Measurements from ENCODE around the gene CWC15. TPM values are rescaled to one million over a fixed set of nuclear protein-coding genes. Genes with fewer than 3 reads are reported as not detected.
A peak's percentile ranks its signal among the peaks of the same experiment; 100 is the strongest.

CWC15 gene
- total and polyA plus RNA-seq, 2 donors (not counting 1 experiment from before 2014, with no cell fraction given) = 18.1 to 59.8 TPM

GRCh38 chr11:94924612-94925011, 48.7 kb downstream of the CWC15 start:
- no peak overlapping the region for H3K4me3 ChIP-seq (ENCODE audit: control extremely low read depth in 1 of 5, extremely low read depth in 1 of 5, insufficient read depth in 1 of 5, low read depth in 2 of 5, low read length in 4 of 5)
- peaks cover 2% of the 10 kb centered on the region for H3K27me3 Mint-ChIP-seq
- H3K4me1 ChIP-seq (ENCODE audit: control insufficient read depth in 2 of 2, insufficient read depth in 2 of 2, low read length in 2 of 2) = peaks cover 11 to 29% of the 10 kb centered on the region in 2 donors
- H3K9me3 ChIP-seq (ENCODE audit: control extremely low read depth in 1 of 3, control insufficient read depth in 2 of 3, insufficient read depth in 1 of 3, low read length in 2 of 3) = no peaks in the 10 kb centered on the region
- no peaks in the 10 kb centered on the region for H3K79me2 ChIP-seq (ENCODE audit: control insufficient read depth, insufficient read depth, low read length)
- peak overlapping the region; percentile 69 for H2AFZ ChIP-seq (ENCODE audit: insufficient read depth, low read depth, low read length, poor library complexity, severe bottlenecking)
- H3K9ac ChIP-seq (ENCODE audit: low read length) = no peak overlapping the region
- H3K4me2 ChIP-seq (replicated peaks; ENCODE audit: low read depth, low read length, poor library complexity, severe bottlenecking) = peak overlapping the region; percentile 2
- no peaks in the 10 kb centered on the region for H3K9me3 Mint-ChIP-seq (ENCODE audit: insufficient read depth)
- 7% methylated on average over 4 of the region's 5 CpGs for WGBS (ENCODE audit: insufficient coverage)
- H3K36me3 ChIP-seq (replicated peaks in 1 of 2; ENCODE audit: control extremely low read depth in 1 of 2, control insufficient read depth in 1 of 2, extremely low read depth in 1 of 2, insufficient read depth in 2 of 2, low read length in 1 of 2) = no peaks in the 10 kb centered on the region
- no peaks in the 10 kb centered on the region for H4K20me1 ChIP-seq (ENCODE audit: control insufficient read depth, insufficient read depth, low read length, poor library complexity, severe bottlenecking)
- H3K27me3 ChIP-seq (replicated peaks in 1 of 4; ENCODE audit: control extremely low read depth in 1 of 4, control insufficient read depth in 3 of 4, insufficient read depth in 4 of 4, low read length in 3 of 4) = peaks cover 0 to 3% (median 1%) of the 10 kb centered on the region in 4 experiments
- H3K4me3 Mint-ChIP-seq = peak overlapping the region; percentile 27
- CTCF ChIA-PET = no interaction called here
- DNase-seq (peak; percentile 8), ATAC-seq (ENCODE audit: low read depth) (no peak)
- H3K4me1 Mint-ChIP-seq = peaks cover 30% of the 10 kb centered on the region
- TF ChIP-seq CTCF (IDR thresholded peaks at IDR 0.05) = no peak
- TF ChIP-seq EZH2 (IDR thresholded peaks at IDR 0.05; ENCODE audit: borderline replicate concordance, insufficient read depth, low read depth, low read length, poor library complexity, severe bottlenecking) = no peak
- POLR2A ChIA-PET = no interaction called here
- no peak overlapping the region for H3K27ac ChIP-seq (ENCODE audit: low read length in 2 of 2)
- intact Hi-C loops (cut with micrococcal nuclease) = no loop called here
- no peak overlapping the region for H3K27ac Mint-ChIP-seq

GRCh38 chr11:94924171-94924572, 49.2 kb downstream of the CWC15 start:
- Histone ChIP-seq H3K79me2 (ENCODE audit: control insufficient read depth, insufficient read depth, low read length) (no peaks in the 10 kb centered on the region), H3K4me1 (ENCODE audit: control insufficient read depth in 2 of 2, insufficient read depth in 2 of 2, low read length in 2 of 2) (peaks cover 11 to 29% of the 10 kb centered on the region in 2 donors), H3K27ac (ENCODE audit: low read length in 2 of 2) (no peak overlapping the region), H2AFZ (ENCODE audit: insufficient read depth, low read depth, low read length, poor library complexity, severe bottlenecking) (peak overlapping the region; percentile 69), H3K9ac (ENCODE audit: low read length) (no peak overlapping the region), H3K27me3 (replicated peaks in 1 of 4; ENCODE audit: control extremely low read depth in 1 of 4, control insufficient read depth in 3 of 4, insufficient read depth in 4 of 4, low read length in 3 of 4) (peaks cover 0 to 3% (median 1%) of the 10 kb centered on the region in 4 experiments), H4K20me1 (ENCODE audit: control insufficient read depth, insufficient read depth, low read length, poor library complexity, severe bottlenecking) (no peaks in the 10 kb centered on the region), H3K36me3 (replicated peaks in 1 of 2; ENCODE audit: control extremely low read depth in 1 of 2, control insufficient read depth in 1 of 2, extremely low read depth in 1 of 2, insufficient read depth in 2 of 2, low read length in 1 of 2) (no peaks in the 10 kb centered on the region), H3K4me3 (ENCODE audit: control extremely low read depth in 1 of 5, extremely low read depth in 1 of 5, insufficient read depth in 1 of 5, low read depth in 2 of 5, low read length in 4 of 5) (no peak overlapping the region), H3K9me3 (ENCODE audit: control extremely low read depth in 1 of 3, control insufficient read depth in 2 of 3, insufficient read depth in 1 of 3, low read length in 2 of 3) (no peaks in the 10 kb centered on the region), H3K4me2 (replicated peaks; ENCODE audit: low read depth, low read length, poor library complexity, severe bottlenecking) (peak overlapping the region; percentile 2)
- intact Hi-C loops (cut with micrococcal nuclease) = no loop called here
- Mint-ChIP-seq H3K27me3 (no peaks in the 10 kb centered on the region), H3K4me3 (no peak overlapping the region), H3K27ac (peak overlapping the region; percentile 7), H3K9me3 (ENCODE audit: insufficient read depth) (no peaks in the 10 kb centered on the region), H3K4me1 (peaks cover 30% of the 10 kb centered on the region)
- ATAC-seq (ENCODE audit: low read depth) (no peak), DNase-seq (no peak)
- ChIA-PET POLR2A (no interaction called here), CTCF (interaction anchor here (0.6 kb wide), 1 partner anchor 140 kb away, joined by 3 read pairs; no protein-coding TSS in a partner anchor)
- TF ChIP-seq EZH2 (IDR thresholded peaks at IDR 0.05; ENCODE audit: borderline replicate concordance, insufficient read depth, low read depth, low read length, poor library complexity, severe bottlenecking) (no peak), CTCF (IDR thresholded peaks at IDR 0.05) (no peak)
- 59% methylated on average over 4 of the region's 6 CpGs for WGBS (ENCODE audit: insufficient coverage)
